ENCODE results near the gene SDHC.

Gene SDHC

DNA sequence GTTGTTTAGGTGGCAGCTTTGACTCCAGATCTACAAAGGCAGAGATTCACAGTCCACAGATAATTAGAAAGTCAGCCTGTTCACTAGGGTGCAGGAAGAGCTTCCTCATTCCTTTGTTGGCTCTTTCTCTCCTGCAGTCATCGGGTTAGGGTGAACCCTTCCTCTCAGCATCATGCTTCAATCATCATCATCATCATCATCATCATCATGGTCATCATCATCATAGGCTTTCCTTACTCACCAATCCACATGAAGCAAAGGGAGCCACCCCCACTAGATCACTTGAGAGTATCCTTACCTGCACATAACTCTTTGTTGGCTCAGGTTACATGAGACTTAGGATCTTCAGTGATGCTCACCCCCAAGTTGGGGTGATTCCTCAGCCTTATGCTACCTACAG lies 23.4 kb upstream of the SDHC start:
- Histone ChIP-seq H3K27ac (no peak overlapping the region), H3K4me3 (ENCODE audit: low read depth, low read length) (no peak overlapping the region), H3K36me3 (no peaks in the 10 kb centered on the region), H3K27me3 (ENCODE audit: insufficient read depth, low read depth, severe bottlenecking) (peaks cover 42% of the 10 kb centered on the region), H3K9me3 (ENCODE audit: severe bottlenecking) (no peaks in the 10 kb centered on the region)
- TF ChIP-seq, protein P1, sequence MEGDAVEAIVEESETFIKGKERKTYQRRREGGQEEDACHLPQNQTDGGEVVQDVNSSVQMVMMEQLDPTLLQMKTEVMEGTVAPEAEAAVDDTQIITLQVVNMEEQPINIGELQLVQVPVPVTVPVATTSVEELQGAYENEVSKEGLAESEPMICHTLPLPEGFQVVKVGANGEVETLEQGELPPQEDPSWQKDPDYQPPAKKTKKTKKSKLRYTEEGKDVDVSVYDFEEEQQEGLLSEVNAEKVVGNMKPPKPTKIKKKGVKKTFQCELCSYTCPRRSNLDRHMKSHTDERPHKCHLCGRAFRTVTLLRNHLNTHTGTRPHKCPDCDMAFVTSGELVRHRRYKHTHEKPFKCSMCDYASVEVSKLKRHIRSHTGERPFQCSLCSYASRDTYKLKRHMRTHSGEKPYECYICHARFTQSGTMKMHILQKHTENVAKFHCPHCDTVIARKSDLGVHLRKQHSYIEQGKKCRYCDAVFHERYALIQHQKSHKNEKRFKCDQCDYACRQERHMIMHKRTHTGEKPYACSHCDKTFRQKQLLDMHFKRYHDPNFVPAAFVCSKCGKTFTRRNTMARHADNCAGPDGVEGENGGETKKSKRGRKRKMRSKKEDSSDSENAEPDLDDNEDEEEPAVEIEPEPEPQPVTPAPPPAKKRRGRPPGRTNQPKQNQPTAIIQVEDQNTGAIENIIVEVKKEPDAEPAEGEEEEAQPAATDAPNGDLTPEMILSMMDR (IDR thresholded peaks at IDR 0.05; ENCODE audit: low read depth, low read length) = no peak
- no peak for DNase-seq

DNA sequence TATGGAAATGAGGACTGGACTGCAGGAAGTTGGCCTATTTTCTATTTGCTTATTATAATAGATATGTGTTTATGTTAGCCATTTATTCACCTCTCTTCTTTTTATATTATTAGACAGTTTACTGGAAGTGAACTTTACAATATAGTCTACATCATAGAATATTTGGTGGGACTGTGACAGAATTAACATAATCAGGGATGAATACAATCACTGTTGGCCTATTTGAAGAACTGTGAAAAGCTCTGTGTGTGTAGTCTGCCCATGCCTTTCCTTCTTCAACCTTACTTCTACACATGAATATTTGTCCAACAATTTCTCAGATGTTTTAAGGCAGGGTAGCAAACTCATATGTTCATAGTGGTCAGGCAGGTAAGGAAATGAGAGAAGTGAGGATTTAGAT lies 16.8 kb upstream of the SDHC start:
- no peak for DNase-seq

DNA sequence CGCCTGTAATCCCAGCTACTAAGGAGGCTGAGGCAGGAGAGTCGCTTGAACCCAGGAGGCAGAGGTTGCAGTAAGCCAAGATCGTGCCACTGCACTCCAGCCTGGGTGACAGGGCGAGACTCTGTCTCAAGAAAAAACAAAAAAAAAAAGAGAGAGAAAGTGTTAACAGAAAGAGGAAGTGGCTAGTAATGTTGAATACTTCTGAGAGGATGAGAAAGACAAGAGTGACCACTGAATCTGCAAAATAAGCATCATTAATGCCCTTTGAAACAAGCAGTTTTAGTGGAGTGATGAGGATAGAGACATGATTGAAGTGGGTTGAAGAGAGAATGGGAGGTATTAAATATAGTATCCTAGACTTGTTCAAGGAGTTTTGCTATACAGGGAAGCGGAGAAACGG lies 16.1 kb upstream of the SDHC start:
- Histone ChIP-seq H3K27me3 (ENCODE audit: insufficient read depth, low read depth, severe bottlenecking) (no peaks in the 10 kb centered on the region), H3K9me3 (ENCODE audit: severe bottlenecking) (no peaks in the 10 kb centered on the region), H3K36me3 (no peaks in the 10 kb centered on the region), H3K4me3 (ENCODE audit: low read depth, low read length) (no peak overlapping the region), H3K27ac (no peak overlapping the region)
- DNase-seq = no peak
- TF ChIP-seq, protein P1 (IDR thresholded peaks at IDR 0.05; ENCODE audit: low read depth, low read length) = no peak

More for the DNA sequence above, 16.8 kb upstream of the SDHC start:
- Histone ChIP-seq H3K9me3 (ENCODE audit: severe bottlenecking) (no peaks in the 10 kb centered on the region), H3K27me3 (ENCODE audit: insufficient read depth, low read depth, severe bottlenecking) (no peaks in the 10 kb centered on the region), H3K27ac (no peak overlapping the region), H3K4me3 (ENCODE audit: low read depth, low read length) (no peak overlapping the region), H3K36me3 (no peaks in the 10 kb centered on the region)
- TF ChIP-seq, protein P1 (IDR thresholded peaks at IDR 0.05; ENCODE audit: low read depth, low read length) = no peak

DNA sequence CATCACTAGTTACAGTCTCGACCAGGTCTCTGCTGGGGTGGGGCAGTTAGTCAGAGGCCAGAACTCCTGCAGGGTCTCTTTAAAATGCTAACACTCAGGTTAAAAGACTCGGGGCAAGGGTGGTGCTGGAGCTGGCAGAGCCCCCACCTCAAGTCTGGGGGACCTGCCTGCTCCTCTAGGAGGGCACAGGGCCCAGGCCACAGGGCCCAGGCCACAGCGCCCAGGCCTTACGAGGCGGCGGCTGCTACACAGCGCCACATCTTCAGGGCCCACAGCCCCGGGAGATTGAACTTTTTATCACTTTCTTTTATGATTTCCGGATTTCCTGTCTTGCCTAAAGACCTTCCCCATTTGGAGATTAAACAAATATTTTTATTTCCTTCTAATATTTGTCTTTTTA lies 14.8 kb upstream of the SDHC start:
- DNase-seq = no peak
- no peak overlapping the region for H3K4me3 ChIP-seq (ENCODE audit: low read depth, low read length)
- no peaks in the 10 kb centered on the region for H3K36me3 ChIP-seq
- no peaks in the 10 kb centered on the region for H3K9me3 ChIP-seq (ENCODE audit: severe bottlenecking)
- no peak overlapping the region for H3K27ac ChIP-seq
- H3K27me3 ChIP-seq (ENCODE audit: insufficient read depth, low read depth, severe bottlenecking) = no peaks in the 10 kb centered on the region
- TF ChIP-seq, protein P1 (IDR thresholded peaks at IDR 0.05; ENCODE audit: low read depth, low read length) = no peak

DNA sequence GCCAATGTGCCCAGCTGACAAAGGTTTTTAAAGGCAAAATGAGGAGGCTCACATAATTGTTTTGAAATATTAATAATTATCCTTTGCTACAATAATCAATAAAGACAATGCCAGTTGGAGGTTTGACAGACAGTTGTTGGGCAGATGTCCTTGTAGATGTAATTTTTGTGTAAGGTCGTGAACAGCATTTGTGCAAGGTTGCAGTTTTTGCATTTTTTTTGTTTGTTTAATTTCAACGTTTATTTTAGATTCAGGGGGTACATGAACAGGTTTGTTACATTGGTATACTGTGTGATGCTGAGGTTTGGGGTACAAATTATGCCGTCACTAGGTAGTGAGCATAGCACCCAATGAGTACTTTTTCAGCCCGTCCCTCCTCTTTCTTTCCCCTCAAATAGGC lies 13.7 kb upstream of the SDHC start:
- TF ChIP-seq, protein P1 (IDR thresholded peaks at IDR 0.05; ENCODE audit: low read depth, low read length) = no peak
- H3K27me3 ChIP-seq (ENCODE audit: insufficient read depth, low read depth, severe bottlenecking) = no peaks in the 10 kb centered on the region
- H3K9me3 ChIP-seq (ENCODE audit: severe bottlenecking) = no peaks in the 10 kb centered on the region
- DNase-seq = no peak
- no peak overlapping the region for H3K4me3 ChIP-seq (ENCODE audit: low read depth, low read length)
- no peaks in the 10 kb centered on the region for H3K36me3 ChIP-seq
- no peak overlapping the region for H3K27ac ChIP-seq

Measured in WERI-Rb-1 (cell line).